ENCODE measurements around the gene KLHL30. TPM values are rescaled to one million over a fixed set of nuclear protein-coding genes. Genes with fewer than 3 reads are reported as not detected.
"Not testable (repeated sequence)": the region's sequence is repeated elsewhere in the genome, so short reads cannot be mapped to it uniquely, and the experiment has no call there.

KLHL30 gene
- total RNA-seq, 2 donors from 2014 or later: not detected

GRCh38 chr2:238114851-238115660 lies 23.4 kb upstream of the KLHL30 start:
- Histone ChIP-seq H3K36me3 (ENCODE audit: control insufficient read depth, insufficient read depth, low read length) (no peaks in the 10 kb centered on the region), H3K27me3 (ENCODE audit: control insufficient read depth, insufficient read depth, low read length, poor library complexity, severe bottlenecking) (peaks cover 6% of the 10 kb centered on the region), H3K4me1 (ENCODE audit: control insufficient read depth, insufficient read depth, low read length) (no peaks in the 10 kb centered on the region), H3K9ac (ENCODE audit: extremely low read depth, low read length, poor library complexity, severe bottlenecking) (no peak overlapping the region), H3K9me3 (ENCODE audit: control insufficient read depth, low read length) (peaks cover 10% of the 10 kb centered on the region), H3K27ac (ENCODE audit: low read depth, low read length) (no peak overlapping the region), H3K4me3 (ENCODE audit: low read length) (no peak overlapping the region)
- peaks cover 2% of the 10 kb centered on the region for H3K9me3 Mint-ChIP-seq
- no peaks in the 10 kb centered on the region for H3K4me1 Mint-ChIP-seq
- DNase-seq: peak; percentile 47
- no peak overlapping the region for H3K27ac Mint-ChIP-seq
- TF ChIP-seq CTCF (conservative IDR thresholded peaks at IDR 0.05): peak; percentile 21
- H3K4me3 Mint-ChIP-seq: no peak overlapping the region
- WGBS, 2 experiments (ENCODE audit: insufficient coverage in 1 of 2, insufficient read length in 1 of 2): 92 to 96% methylated on average over 29 to 32 of the region's 32 CpGs
- no peaks in the 10 kb centered on the region for H3K36me3 Mint-ChIP-seq (ENCODE audit: low read depth)
- H3K27me3 Mint-ChIP-seq (ENCODE audit: insufficient read depth): peaks cover 8% of the 10 kb centered on the region

- H3K4me1 Mint-ChIP-seq; H3K27me3 ChIP-seq (ENCODE audit: control insufficient read depth, insufficient read depth, low read length, poor library complexity, severe bottlenecking); H3K36me3 ChIP-seq (ENCODE audit: control insufficient read depth, insufficient read depth, low read length); H3K9me3 Mint-ChIP-seq; H3K4me3 Mint-ChIP-seq; H3K27me3 Mint-ChIP-seq (ENCODE audit: insufficient read depth); H3K27ac ChIP-seq (ENCODE audit: low read depth, low read length); H3K4me3 ChIP-seq (ENCODE audit: low read length); DNase-seq; H3K36me3 Mint-ChIP-seq (ENCODE audit: low read depth); H3K4me1 ChIP-seq (ENCODE audit: control insufficient read depth, insufficient read depth, low read length); H3K9ac ChIP-seq (ENCODE audit: extremely low read depth, low read length, poor library complexity, severe bottlenecking); H3K27ac Mint-ChIP-seq: not testable (repeated sequence)
- H3K9me3 ChIP-seq (ENCODE audit: control insufficient read depth, low read length): peaks cover 10% of the 10 kb centered on the region
- 96 to 97% methylated on average over 5 to 12 of the region's 12 CpGs for WGBS, 2 experiments (ENCODE audit: insufficient coverage in 1 of 2, insufficient read length in 1 of 2)
Observed at GRCh38 chr2:238115709-238116108, 22.8 kb upstream of the KLHL30 start.

- H3K4me1 Mint-ChIP-seq: no peaks in the 10 kb centered on the region
- no peak overlapping the region for H3K27ac Mint-ChIP-seq
- Histone ChIP-seq H3K27ac (ENCODE audit: low read depth, low read length) (no peak overlapping the region), H3K9me3 (ENCODE audit: control insufficient read depth, low read length) (peaks cover 10% of the 10 kb centered on the region), H3K27me3 (ENCODE audit: control insufficient read depth, insufficient read depth, low read length, poor library complexity, severe bottlenecking) (peaks cover 6% of the 10 kb centered on the region), H3K9ac (ENCODE audit: extremely low read depth, low read length, poor library complexity, severe bottlenecking) (no peak overlapping the region), H3K4me3 (ENCODE audit: low read length) (no peak overlapping the region), H3K36me3 (ENCODE audit: control insufficient read depth, insufficient read depth, low read length) (no peaks in the 10 kb centered on the region), H3K4me1 (ENCODE audit: control insufficient read depth, insufficient read depth, low read length) (no peaks in the 10 kb centered on the region)
- H3K4me3 Mint-ChIP-seq: no peak overlapping the region
- peaks cover 8% of the 10 kb centered on the region for H3K27me3 Mint-ChIP-seq (ENCODE audit: insufficient read depth)
- WGBS, 2 experiments (ENCODE audit: insufficient coverage in 1 of 2, insufficient read length in 1 of 2): 92 to 97% methylated on average over 19 to 21 of the region's 21 CpGs
- peaks cover 2% of the 10 kb centered on the region for H3K9me3 Mint-ChIP-seq
- TF ChIP-seq CTCF (conservative IDR thresholded peaks at IDR 0.05): no peak
- no peaks in the 10 kb centered on the region for H3K36me3 Mint-ChIP-seq (ENCODE audit: low read depth)
- DNase-seq: peak; percentile 30
Observed at GRCh38 chr2:238116298-238117198, 21.9 kb upstream of the KLHL30 start.

All from endodermal cell (in vitro differentiated cells).